Measurements from ENCODE around the gene ADAMTSL1. TPM values are rescaled to one million over a fixed set of nuclear protein-coding genes. Genes with fewer than 3 reads are reported as not detected.
A peak's percentile ranks its signal among the peaks of the same experiment; 100 is the strongest.

The ADAMTSL1 gene
- total RNA-seq, 2 donors from 2014 or later, result 1.5 TPM; not detected in 1

DNA sequence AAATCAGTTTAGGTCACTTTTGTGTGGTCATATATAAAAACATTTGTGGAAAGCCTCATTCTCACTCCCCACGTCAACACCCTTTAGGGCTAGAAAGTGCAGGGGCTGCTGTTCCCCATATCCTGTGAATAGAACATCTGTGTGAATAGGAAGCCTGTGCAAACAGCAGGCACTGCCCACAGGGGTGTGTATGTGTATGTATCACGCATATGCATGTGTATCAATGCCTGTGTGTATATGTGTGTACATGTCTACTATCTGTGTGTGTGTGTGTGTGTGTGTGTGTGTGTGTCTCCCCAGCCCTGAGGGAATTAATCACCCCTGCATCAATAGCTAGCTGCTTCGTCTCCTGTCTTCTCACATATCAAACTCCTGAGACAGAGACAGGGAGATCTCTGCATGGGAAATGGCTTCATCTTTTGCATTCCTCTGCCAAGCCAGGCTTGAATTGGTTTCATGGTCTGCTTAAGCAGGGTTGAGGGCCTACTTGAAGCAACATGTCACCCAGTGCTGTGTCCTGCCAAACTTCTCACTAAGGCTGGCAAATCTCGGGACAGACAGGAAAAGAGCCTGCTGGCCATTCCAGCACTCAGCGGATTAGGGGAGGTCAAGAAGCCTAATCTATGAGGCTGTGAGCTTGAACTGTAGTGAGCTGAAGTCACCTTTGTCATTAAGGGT, 265.8 kb downstream of the ADAMTSL1 start:
- Mint-ChIP-seq H3K9me3 (no peaks in the 10 kb centered on the region), H3K36me3 (ENCODE audit: low read depth) (no peaks in the 10 kb centered on the region), H3K27me3 (ENCODE audit: insufficient read depth) (no peaks in the 10 kb centered on the region), H3K27ac (no peak overlapping the region), H3K4me3 (no peak overlapping the region), H3K4me1 (peaks cover 21% of the 10 kb centered on the region)
- TF ChIP-seq, protein P1, sequence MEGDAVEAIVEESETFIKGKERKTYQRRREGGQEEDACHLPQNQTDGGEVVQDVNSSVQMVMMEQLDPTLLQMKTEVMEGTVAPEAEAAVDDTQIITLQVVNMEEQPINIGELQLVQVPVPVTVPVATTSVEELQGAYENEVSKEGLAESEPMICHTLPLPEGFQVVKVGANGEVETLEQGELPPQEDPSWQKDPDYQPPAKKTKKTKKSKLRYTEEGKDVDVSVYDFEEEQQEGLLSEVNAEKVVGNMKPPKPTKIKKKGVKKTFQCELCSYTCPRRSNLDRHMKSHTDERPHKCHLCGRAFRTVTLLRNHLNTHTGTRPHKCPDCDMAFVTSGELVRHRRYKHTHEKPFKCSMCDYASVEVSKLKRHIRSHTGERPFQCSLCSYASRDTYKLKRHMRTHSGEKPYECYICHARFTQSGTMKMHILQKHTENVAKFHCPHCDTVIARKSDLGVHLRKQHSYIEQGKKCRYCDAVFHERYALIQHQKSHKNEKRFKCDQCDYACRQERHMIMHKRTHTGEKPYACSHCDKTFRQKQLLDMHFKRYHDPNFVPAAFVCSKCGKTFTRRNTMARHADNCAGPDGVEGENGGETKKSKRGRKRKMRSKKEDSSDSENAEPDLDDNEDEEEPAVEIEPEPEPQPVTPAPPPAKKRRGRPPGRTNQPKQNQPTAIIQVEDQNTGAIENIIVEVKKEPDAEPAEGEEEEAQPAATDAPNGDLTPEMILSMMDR (conservative IDR thresholded peaks at IDR 0.05), result no peak
- Histone ChIP-seq H3K9ac (ENCODE audit: extremely low read depth, low read length, poor library complexity, severe bottlenecking) (no peak overlapping the region), H3K27me3 (ENCODE audit: control insufficient read depth, insufficient read depth, low read length, poor library complexity, severe bottlenecking) (no peaks in the 10 kb centered on the region), H3K9me3 (ENCODE audit: control insufficient read depth, low read length) (no peaks in the 10 kb centered on the region), H3K4me3 (ENCODE audit: low read length) (no peak overlapping the region), H3K27ac (ENCODE audit: low read depth, low read length) (no peak overlapping the region), H3K36me3 (ENCODE audit: control insufficient read depth, insufficient read depth, low read length) (no peaks in the 10 kb centered on the region), H3K4me1 (ENCODE audit: control insufficient read depth, insufficient read depth, low read length) (peaks cover 8% of the 10 kb centered on the region)
- 80 to 83% methylated on average over 1 to 5 of the region's 5 CpGs for WGBS, 2 experiments (ENCODE audit: insufficient coverage in 1 of 2, insufficient read length in 1 of 2)
- DNase-seq, result no peak

- Mint-ChIP-seq H3K27ac (no peak overlapping the region), H3K4me1 (peaks cover 21% of the 10 kb centered on the region), H3K27me3 (ENCODE audit: insufficient read depth) (no peaks in the 10 kb centered on the region), H3K4me3 (no peak overlapping the region), H3K9me3 (no peaks in the 10 kb centered on the region), H3K36me3 (ENCODE audit: low read depth) (no peaks in the 10 kb centered on the region)
- H3K9ac ChIP-seq (ENCODE audit: extremely low read depth, low read length, poor library complexity, severe bottlenecking), result no peak overlapping the region
- peaks cover 8% of the 10 kb centered on the region for H3K4me1 ChIP-seq (ENCODE audit: control insufficient read depth, insufficient read depth, low read length)
- WGBS, 2 experiments (ENCODE audit: insufficient coverage in 1 of 2, insufficient read length in 1 of 2), result 75 to 85% methylated on average over 1 of the region's 1 CpG
- no peaks in the 10 kb centered on the region for H3K36me3 ChIP-seq (ENCODE audit: control insufficient read depth, insufficient read depth, low read length)
- TF ChIP-seq, protein P1 (conservative IDR thresholded peaks at IDR 0.05), result no peak
- H3K27ac ChIP-seq (ENCODE audit: low read depth, low read length), result no peak overlapping the region
- H3K9me3 ChIP-seq (ENCODE audit: control insufficient read depth, low read length), result no peaks in the 10 kb centered on the region
- H3K4me3 ChIP-seq (ENCODE audit: low read length), result peak overlapping the region; percentile 45
- no peaks in the 10 kb centered on the region for H3K27me3 ChIP-seq (ENCODE audit: control insufficient read depth, insufficient read depth, low read length, poor library complexity, severe bottlenecking)
- DNase-seq, result no peak
Observed at GRCh38 chr9:18741359-18741758, 267.4 kb downstream of the ADAMTSL1 start.

- no peak overlapping the region for H3K4me3 Mint-ChIP-seq
Observed at GRCh38 chr9:18741945-18742344, 268.0 kb downstream of the ADAMTSL1 start.

More at GRCh38 chr9:18741945-18742344, 268.0 kb downstream of the ADAMTSL1 start:
- DNase-seq, result no peak
- Mint-ChIP-seq H3K27me3 (ENCODE audit: insufficient read depth) (no peaks in the 10 kb centered on the region), H3K27ac (no peak overlapping the region), H3K4me1 (peaks cover 21% of the 10 kb centered on the region), H3K36me3 (ENCODE audit: low read depth) (no peaks in the 10 kb centered on the region), H3K9me3 (no peaks in the 10 kb centered on the region)
- Histone ChIP-seq H3K4me3 (ENCODE audit: low read length) (peak overlapping the region; percentile 45), H3K36me3 (ENCODE audit: control insufficient read depth, insufficient read depth, low read length) (no peaks in the 10 kb centered on the region), H3K27me3 (ENCODE audit: control insufficient read depth, insufficient read depth, low read length, poor library complexity, severe bottlenecking) (no peaks in the 10 kb centered on the region), H3K27ac (ENCODE audit: low read depth, low read length) (no peak overlapping the region), H3K4me1 (ENCODE audit: control insufficient read depth, insufficient read depth, low read length) (peaks cover 8% of the 10 kb centered on the region), H3K9ac (ENCODE audit: extremely low read depth, low read length, poor library complexity, severe bottlenecking) (no peak overlapping the region), H3K9me3 (ENCODE audit: control insufficient read depth, low read length) (no peaks in the 10 kb centered on the region)
- 74 to 86% methylated on average over 1 of the region's 1 CpG for WGBS, 2 experiments (ENCODE audit: insufficient coverage in 1 of 2, insufficient read length in 1 of 2)
- TF ChIP-seq, protein P1 (conservative IDR thresholded peaks at IDR 0.05), result no peak

All from endodermal cell (in vitro differentiated cells).